ENCODE measurements around the gene LIPE. TPM values are rescaled to one million over a fixed set of nuclear protein-coding genes. Genes with fewer than 3 reads are reported as not detected.

Gene LIPE
- total RNA-seq, 4 donors from 2014 or later = 3.6 to 10.6 (median 5.9) TPM

GRCh38 chr19:42356686-42357085 lies 70.5 kb downstream of the LIPE start:
- peaks cover 34 to 96% (median 90%) of the 10 kb centered on the region in 4 donors for H3K36me3 ChIP-seq
- TF ChIP-seq EP300 (IDR thresholded peaks at IDR 0.05) = no peak
- TF ChIP-seq POLR2A (IDR thresholded peaks at IDR 0.05; ENCODE audit: low read depth) = no peak
- no peak for TF ChIP-seq CTCF (IDR thresholded peaks at IDR 0.05)
- no peak for TF ChIP-seq POLR2AphosphoS5 (IDR thresholded peaks at IDR 0.05)
- 97% methylated on average over 13 of the region's 15 CpGs for WGBS
- no peaks in the 10 kb centered on the region for H3K9me3 ChIP-seq
- no peak for DNase-seq (ENCODE audit: extremely low spot score)
- no peaks in the 10 kb centered on the region for H3K4me1 ChIP-seq
- intact Hi-C loops (cut with DNase I) = no loop called here
- no peak overlapping the region for H3K4me3 ChIP-seq
- no peaks in the 10 kb centered on the region for H3K27me3 ChIP-seq
- H3K27ac ChIP-seq (replicated peaks in 1 of 4) = no peak overlapping the region

GRCh38 chr19:42355896-42356295 lies 71.3 kb downstream of the LIPE start:
- no peak for DNase-seq (ENCODE audit: extremely low spot score)
- no peaks in the 10 kb centered on the region for H3K27me3 ChIP-seq
- no peak overlapping the region for H3K4me3 ChIP-seq
- 94% methylated on average over 11 of the region's 12 CpGs for WGBS
- intact Hi-C loops (cut with DNase I) = no loop called here
- no peak overlapping the region for H3K27ac ChIP-seq (replicated peaks in 1 of 4)
- H3K9me3 ChIP-seq = no peaks in the 10 kb centered on the region
- peaks cover 34 to 96% (median 90%) of the 10 kb centered on the region in 4 donors for H3K36me3 ChIP-seq
- TF ChIP-seq POLR2AphosphoS5 (IDR thresholded peaks at IDR 0.05) (no peak), CTCF (IDR thresholded peaks at IDR 0.05) (no peak), POLR2A (IDR thresholded peaks at IDR 0.05; ENCODE audit: low read depth) (no peak), EP300 (IDR thresholded peaks at IDR 0.05) (no peak)
- H3K4me1 ChIP-seq = no peaks in the 10 kb centered on the region

GRCh38 chr19:42353341-42354015 lies 73.7 kb downstream of the LIPE start:
- Histone ChIP-seq H3K4me3 (no peak overlapping the region), H3K9me3 (no peaks in the 10 kb centered on the region), H3K27me3 (no peaks in the 10 kb centered on the region), H3K27ac (replicated peaks in 1 of 4) (no peak overlapping the region), H3K36me3 (peaks cover 33 to 99% (median 89%) of the 10 kb centered on the region in 4 donors), H3K4me1 (no peaks in the 10 kb centered on the region)
- DNase-seq (ENCODE audit: extremely low spot score) = no peak
- WGBS = 92% methylated on average over 28 of the region's 29 CpGs
- TF ChIP-seq CTCF (IDR thresholded peaks at IDR 0.05) (no peak), EP300 (IDR thresholded peaks at IDR 0.05) (no peak), POLR2AphosphoS5 (IDR thresholded peaks at IDR 0.05) (no peak), POLR2A (IDR thresholded peaks at IDR 0.05; ENCODE audit: low read depth) (no peak)
- intact Hi-C loops (cut with DNase I) = no loop called here

GRCh38 chr19:42352301-42353259 lies 74.6 kb downstream of the LIPE start:
- Histone ChIP-seq H3K27ac (replicated peaks in 1 of 4) (no peak overlapping the region), H3K4me3 (no peak overlapping the region), H3K27me3 (no peaks in the 10 kb centered on the region), H3K36me3 (peaks cover 30 to 99% (median 88%) of the 10 kb centered on the region in 4 donors), H3K9me3 (no peaks in the 10 kb centered on the region), H3K4me1 (no peaks in the 10 kb centered on the region)
- WGBS = 92% methylated on average over 11 of the region's 31 CpGs
- intact Hi-C loops (cut with DNase I) = no loop called here
- TF ChIP-seq POLR2AphosphoS5 (IDR thresholded peaks at IDR 0.05) = no peak
- no peak for TF ChIP-seq POLR2A (IDR thresholded peaks at IDR 0.05; ENCODE audit: low read depth)
- TF ChIP-seq EP300 (IDR thresholded peaks at IDR 0.05) = no peak
- TF ChIP-seq CTCF (IDR thresholded peaks at IDR 0.05) = no peak
- no peak for DNase-seq (ENCODE audit: extremely low spot score)

Small RNA genes lying within 50 kb of the gene (small RNA-seq; reads per million reads assigned to genes)
- 0 reads per million in 3 donors for gene RNU4-60P

Other genes starting within 250 kb of the LIPE start
- gene DEDD2, start 209.7 kb downstream of the LIPE start, total RNA-seq = 10 to 100 TPM; 22.0 to 42.1 (median 31.2) TPM
- 1 to 10 TPM; 4.3 to 8.6 (median 7.1) TPM for gene ZNF526, start 207.1 kb downstream of the LIPE start, total RNA-seq
- gene GSK3A, start 184.8 kb downstream of the LIPE start, total RNA-seq = 10 to 100 TPM; 33.8 to 46.1 (median 41.8) TPM
- 10 to 100 TPM; 16.6 to 38.8 (median 35.5) TPM for gene ERF, start 172.3 kb downstream of the LIPE start, total RNA-seq
- 10 to 100 TPM; 37.8 to 74.2 (median 56.3) TPM for gene CIC, start 158.1 kb downstream of the LIPE start, total RNA-seq
- under 1 TPM in 2 of 4 donors, not detected in 2; 0.17 to 0.50 TPM for gene PRR19, start 125.3 kb downstream of the LIPE start, total RNA-seq
- gene PAFAH1B3, start 124.8 kb downstream of the LIPE start, total RNA-seq = 1 to 10 TPM in 3 of 4 donors, under 1 TPM in 1; 0.83 to 8.6 (median 7.2) TPM
- not detected for gene TMEM145, start 114.1 kb downstream of the LIPE start, total RNA-seq
- 10 to 100 TPM; 18.2 to 46.2 (median 25.5) TPM for gene MEGF8, start 101.8 kb downstream of the LIPE start, total RNA-seq
- 1 to 10 TPM in 1 of 4 donors, under 1 TPM in 1, not detected in 2; 0.92 to 2.5 TPM for gene CNFN, start 37.1 kb downstream of the LIPE start, total RNA-seq
- 1 to 10 TPM in 1 of 4 donors, not detected in 3; 1.2 TPM for gene CXCL17, start 15.6 kb upstream of the LIPE start, total RNA-seq
- 1 to 10 TPM; 1.2 to 3.1 (median 1.7) TPM for gene CEACAM1, start 101.1 kb upstream of the LIPE start, total RNA-seq
- under 1 TPM in 1 of 4 donors, not detected in 3; 0.17 TPM for gene CEACAM8, start 167.5 kb upstream of the LIPE start, total RNA-seq